Esophagus muscularis mucosa (tissue), 4 donors: ENCODE measurements around the gene SECTM1. TPM values are rescaled to one million over a fixed set of nuclear protein-coding genes. Genes with fewer than 3 reads are reported as not detected.

Source experiments
- DNase-seq: peaks from one replicate; pipeline ENCODE4 v3.0.0-alpha.2; 2017; ENCODE audit errors: extremely low spot score
- H3K27ac ChIP-seq, 4 donors: fragments of 200-600 bp; sonication (generic); replicated peaks in 1 of 4; 1 replicate in 3 of 4; 2 replicates in 1 of 4; pipeline ENCODE4 v1.5.1; 2016 to 2019; ENCODE audit warnings: mild to moderate bottlenecking in 1 of 4
- H3K27me3 ChIP-seq, 4 donors: fragments of 200-600 bp; sonication (generic); one replicate each; pipeline versions ENCODE4 v1.5.1 to v1.6.0; 2016 to 2019
- H3K36me3 ChIP-seq, 4 donors: fragments of 200-600 bp; sonication (generic); one replicate each; pipeline ENCODE4 v1.5.1; 2016 to 2019
- H3K4me1 ChIP-seq, 4 donors: fragments of 200-600 bp; sonication (generic); one replicate each; pipeline ENCODE4 v1.5.1; 2016 to 2019
- H3K4me3 ChIP-seq, 4 donors: fragments of 200-600 bp; sonication (generic); 1 replicate in 2 of 4; 2 replicates in 2 of 4; pipeline ENCODE4 v1.5.1; 2016 to 2019; ENCODE audit warnings: mild to moderate bottlenecking in 4 of 4, moderate library complexity in 1 of 4
- H3K9me3 ChIP-seq, 4 donors: fragments of 200-600 bp; sonication (generic); 1 replicate in 3 of 4; 2 replicates in 1 of 4; pipeline ENCODE4 v1.5.1; 2016 to 2019
- CTCF ChIP-seq, 3 experiments: fragments of 200-600 bp in 2 of 3; fragments of 450-650 bp in 1 of 3; sonication (generic) in 2 of 3; IDR thresholded peaks; one replicate each; pipeline ENCODE4 v1.5.1; 2017 to 2019; ENCODE audit warnings: antibody characterized with exemption in 3 of 3, mild to moderate bottlenecking in 2 of 3, moderate library complexity in 1 of 3
- EP300 ChIP-seq: sonication (generic); formaldehyde crosslinking; IDR thresholded peaks from one replicate; pipeline ENCODE4 v1.6.1; 2017; ENCODE audit warnings: antibody characterized with exemption
- POLR2A ChIP-seq: fragments of 450-650 bp; IDR thresholded peaks from one replicate; pipeline ENCODE4 v1.6.1; 2017; ENCODE audit warnings: antibody characterized with exemption, moderate library complexity, mild to moderate bottlenecking, low read depth
- POLR2AphosphoS5 ChIP-seq, 2 donors: sonication (generic); formaldehyde crosslinking; IDR thresholded peaks; one replicate each; pipeline ENCODE4 v1.6.1; 2017; ENCODE audit warnings: antibody characterized with exemption in 2 of 2
- WGBS: methylation state at CpG from one replicate; pipeline ENCODE4 v1.1.5; 2018; 5-methylcytosine and 5-hydroxymethylcytosine counted together
- intact Hi-C: fragments of 100-400 bp; cut with DNase I; formaldehyde crosslinking; loops from one replicate; pipeline ENCODE4 v1.15.1; 2023
- total RNA-seq, 4 donors: library from RNA; depleted of rRNA; stranded (reverse); fragments of >200 nt; gene quantifications; one replicate each; pipeline versions ENCODE4 v1.1.0 to v1.2.1, GENCODE V29; 2016

The SECTM1 gene
- total RNA-seq, 4 donors from 2014 or later, result 10.0 to 41.1 (median 22.2) TPM

DNA sequence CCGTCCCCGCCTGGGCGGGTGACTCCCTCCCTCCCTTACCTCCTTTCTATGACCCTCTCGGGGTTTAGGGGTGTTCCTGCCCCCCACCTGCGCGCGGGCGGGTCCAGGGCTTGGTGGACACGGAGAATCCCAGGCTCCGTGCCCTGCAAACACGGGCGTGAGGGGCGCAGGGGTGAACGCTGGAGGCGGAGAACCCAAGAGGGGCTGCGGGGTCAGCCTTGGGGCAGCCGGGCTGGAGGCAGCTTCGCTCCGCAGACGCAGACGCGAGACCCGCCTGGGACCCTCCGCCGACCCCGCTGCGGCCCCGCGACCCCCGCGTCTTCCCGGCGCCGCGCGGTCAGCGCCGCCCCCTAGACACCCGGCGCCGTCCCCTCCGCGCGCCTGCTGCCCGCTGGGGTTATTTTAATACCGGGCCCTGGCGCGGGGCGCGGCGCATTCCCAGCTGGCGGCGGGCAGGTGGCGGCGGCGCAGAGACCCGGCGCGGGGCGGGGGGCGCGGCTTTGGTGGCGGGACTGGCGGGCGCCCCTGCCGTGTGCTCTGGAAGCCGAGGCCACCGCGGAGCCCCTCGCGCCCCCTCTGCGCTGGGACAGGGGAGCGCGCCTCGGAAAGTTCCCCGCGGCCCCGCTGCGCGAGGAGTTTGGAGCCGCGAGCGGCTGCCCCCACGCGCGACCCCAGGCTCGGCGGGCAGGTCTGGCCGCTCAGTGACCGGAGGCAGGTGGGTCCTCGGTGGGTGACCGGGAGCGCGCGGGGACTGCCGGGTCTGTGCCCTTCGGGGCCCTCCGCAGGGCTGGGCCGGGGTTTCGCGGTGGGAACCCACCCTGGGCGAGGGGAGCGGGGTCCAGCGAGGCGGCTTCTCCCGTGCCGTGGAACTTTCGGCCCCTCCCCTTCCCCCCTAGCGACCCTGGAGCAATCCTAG is 38.0 kb upstream of the SECTM1 start, which contains the start of gene UTS2R:
Gene UTS2R (plus strand): TSS at position 433 of the 916 bp plus-strand sequence. CDS start 2,560 bp downstream, outside the sequence.
- no peaks in the 10 kb centered on the region for H3K36me3 ChIP-seq
- peak within 1 kb of the TSS; percentile 13 to 51 (median 34) for H3K4me3 ChIP-seq
- TF ChIP-seq EP300 (no peak), POLR2A (no peak), CTCF (IDR thresholded peaks at IDR 0.05) (no peak), POLR2AphosphoS5 (IDR thresholded peaks at IDR 0.05) (no peak)
- no peak within 1 kb of the TSS for H3K27ac ChIP-seq
- H3K27me3 ChIP-seq, result peaks cover 0 to 90% (median 51%) of the 10 kb centered on the region in 4 donors
- WGBS, result 4% methylated on average over 42 of the region's 109 CpGs
- no peak for DNase-seq
- peaks cover 11 to 36% (median 23%) of the 10 kb centered on the region in 4 donors for H3K4me1 ChIP-seq
- intact Hi-C loops, result no loop called here
- H3K9me3 ChIP-seq, result no peaks in the 10 kb centered on the region

GRCh38 chr17:82370471-82371332 is 37.1 kb upstream of the SECTM1 start:
- no peak for DNase-seq
- Histone ChIP-seq H3K4me1 (peaks cover 11 to 36% (median 23%) of the 10 kb centered on the region in 4 donors), H3K36me3 (no peaks in the 10 kb centered on the region), H3K27ac (no peak overlapping the region), H3K4me3 (peak overlapping the region; percentile 13 to 51 (median 34)), H3K27me3 (peaks cover 0 to 81% (median 44%) of the 10 kb centered on the region in 4 donors), H3K9me3 (no peaks in the 10 kb centered on the region)
- intact Hi-C loops, result no loop called here
- WGBS, result 38% methylated on average over 18 of the region's 38 CpGs
- TF ChIP-seq POLR2A (no peak), POLR2AphosphoS5 (IDR thresholded peaks at IDR 0.05) (no peak), CTCF (IDR thresholded peaks at IDR 0.05) (no peak), EP300 (no peak)

DNA sequence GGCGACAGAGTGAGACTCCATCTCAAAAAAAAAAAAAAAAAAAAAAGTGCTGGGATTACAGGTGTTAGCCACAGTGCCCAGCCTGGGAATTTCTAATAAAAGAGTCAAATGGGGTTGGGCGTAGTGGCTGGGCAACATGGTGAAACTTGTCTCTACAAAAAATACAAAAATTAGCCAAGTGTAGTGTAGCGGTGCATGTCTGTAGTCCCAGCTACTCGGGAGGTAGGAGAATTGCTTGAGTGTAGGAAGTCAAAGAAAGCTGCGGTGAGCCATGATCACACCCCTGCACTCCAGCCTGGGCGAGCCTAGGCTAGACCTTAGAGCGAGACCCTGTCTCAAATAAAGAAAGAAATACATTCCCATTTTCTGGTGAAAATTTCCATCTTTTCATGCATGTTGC is 35.6 kb upstream of the SECTM1 start:
- intact Hi-C loops, result no loop called here
- Histone ChIP-seq H3K27me3 (peaks cover 0 to 66% (median 33%) of the 10 kb centered on the region in 4 donors), H3K36me3 (no peaks in the 10 kb centered on the region), H3K27ac (no peak overlapping the region), H3K4me1 (peaks cover 11 to 26% (median 23%) of the 10 kb centered on the region in 4 donors), H3K9me3 (no peaks in the 10 kb centered on the region), H3K4me3 (no peak overlapping the region)
- no peak for TF ChIP-seq POLR2AphosphoS5 (IDR thresholded peaks at IDR 0.05)
- TF ChIP-seq EP300, result no peak
- TF ChIP-seq CTCF (IDR thresholded peaks at IDR 0.05), result no peak
- no peak for TF ChIP-seq POLR2A
- DNase-seq, result no peak
- 90% methylated on average over 7 of the region's 7 CpGs for WGBS

- Histone ChIP-seq H3K4me3 (no peak overlapping the region), H3K36me3 (no peaks in the 10 kb centered on the region), H3K9me3 (no peaks in the 10 kb centered on the region), H3K27ac (no peak overlapping the region), H3K4me1 (peaks cover 11 to 26% (median 23%) of the 10 kb centered on the region in 4 donors), H3K27me3 (peaks cover 0 to 53% (median 31%) of the 10 kb centered on the region in 4 donors)
- intact Hi-C loops, result no loop called here
- 79% methylated on average over 10 of the region's 14 CpGs for WGBS
- no peak for TF ChIP-seq POLR2AphosphoS5 (IDR thresholded peaks at IDR 0.05)
- no peak for TF ChIP-seq POLR2A
- no peak for TF ChIP-seq EP300
- DNase-seq, result no peak
These were observed 34.4 kb upstream of the SECTM1 start for GRCh38 chr17:82367724-82368524.
